ENCODE data around the gene SALL1. TPM values are rescaled to one million over a fixed set of nuclear protein-coding genes. Genes with fewer than 3 reads are reported as not detected.

SALL1 gene
- total RNA-seq, result not detected

GRCh38 chr16:51150888-51151320 lies at the start of gene SALL1:
SALL1 (minus strand) TSS chr16:51151270; CDS start chr16:51151241, 29 bp downstream.
- Mint-ChIP-seq H3K36me3 (ENCODE audit: insufficient read depth in 2 of 2) (peaks cover 4 to 6% of the 10 kb centered on the region in 2 donors), H3K9me3 (no peaks in the 10 kb centered on the region), H3K4me3 (peak within 1 kb of the TSS; percentile 20 to 46), H3K27me3 (ENCODE audit: low read depth) (peaks cover 52% of the 10 kb centered on the region), H3K27ac (no peak within 1 kb of the TSS), H3K4me1 (ENCODE audit: low read depth) (peaks cover 14% of the 10 kb centered on the region)
- DNase-seq, result no peak
- no peak for ATAC-seq (replicated peaks in 1 of 2)

GRCh38 chr16:51200793-51201192 lies 49.7 kb upstream of the SALL1 start:
- peaks cover 3 to 6% of the 10 kb centered on the region in 2 donors for H3K9me3 Mint-ChIP-seq
- H3K27me3 Mint-ChIP-seq (ENCODE audit: low read depth), result no peaks in the 10 kb centered on the region
- no peak overlapping the region for H3K4me3 Mint-ChIP-seq
- H3K4me1 Mint-ChIP-seq (ENCODE audit: low read depth), result no peaks in the 10 kb centered on the region
- DNase-seq (no peak), ATAC-seq (replicated peaks in 1 of 2) (no peak)
- no peak overlapping the region for H3K27ac Mint-ChIP-seq
- no peaks in the 10 kb centered on the region for H3K36me3 Mint-ChIP-seq (ENCODE audit: insufficient read depth in 2 of 2)

GRCh38 chr16:51197953-51198748 lies 47.1 kb upstream of the SALL1 start:
- peaks cover 2 to 3% of the 10 kb centered on the region in 2 donors for H3K9me3 Mint-ChIP-seq
- ATAC-seq (replicated peaks in 1 of 2), result no peak
- H3K4me1 Mint-ChIP-seq (ENCODE audit: low read depth), result no peaks in the 10 kb centered on the region
- H3K4me3 Mint-ChIP-seq, result no peak overlapping the region
- no peak for DNase-seq
- no peaks in the 10 kb centered on the region for H3K27me3 Mint-ChIP-seq (ENCODE audit: low read depth)
- no peaks in the 10 kb centered on the region for H3K36me3 Mint-ChIP-seq (ENCODE audit: insufficient read depth in 2 of 2)
- H3K27ac Mint-ChIP-seq, result no peak overlapping the region

GRCh38 chr16:51193879-51194278 lies 42.8 kb upstream of the SALL1 start:
- H3K4me3 Mint-ChIP-seq, result no peak overlapping the region
- no peaks in the 10 kb centered on the region for H3K4me1 Mint-ChIP-seq (ENCODE audit: low read depth)
- no peaks in the 10 kb centered on the region for H3K36me3 Mint-ChIP-seq (ENCODE audit: insufficient read depth in 2 of 2)
- H3K9me3 Mint-ChIP-seq, result peaks cover 0 to 2% of the 10 kb centered on the region in 2 donors
- H3K27ac Mint-ChIP-seq, result no peak overlapping the region
- ATAC-seq (replicated peaks in 1 of 2) (no peak), DNase-seq (no peak)
- H3K27me3 Mint-ChIP-seq (ENCODE audit: low read depth), result no peaks in the 10 kb centered on the region

GRCh38 chr16:51184702-51185433 lies 33.8 kb upstream of the SALL1 start:
- Mint-ChIP-seq H3K27me3 (ENCODE audit: low read depth) (no peaks in the 10 kb centered on the region), H3K36me3 (ENCODE audit: insufficient read depth in 2 of 2) (no peaks in the 10 kb centered on the region), H3K27ac (no peak overlapping the region), H3K4me1 (ENCODE audit: low read depth) (no peaks in the 10 kb centered on the region), H3K4me3 (no peak overlapping the region), H3K9me3 (no peaks in the 10 kb centered on the region)
- no peak for ATAC-seq (replicated peaks in 1 of 2)
- DNase-seq, result no peak

- no peak for ATAC-seq (replicated peaks in 1 of 2)
- no peak for DNase-seq
- no peaks in the 10 kb centered on the region for H3K36me3 Mint-ChIP-seq (ENCODE audit: insufficient read depth in 2 of 2)
- H3K4me1 Mint-ChIP-seq (ENCODE audit: low read depth), result no peaks in the 10 kb centered on the region
- H3K4me3 Mint-ChIP-seq, result no peak overlapping the region
- H3K9me3 Mint-ChIP-seq, result no peaks in the 10 kb centered on the region
- no peaks in the 10 kb centered on the region for H3K27me3 Mint-ChIP-seq (ENCODE audit: low read depth)
- no peak overlapping the region for H3K27ac Mint-ChIP-seq
Measured at GRCh38 chr16:51181503-51181811, 30.4 kb upstream of the SALL1 start.

- no peaks in the 10 kb centered on the region for H3K9me3 Mint-ChIP-seq
- no peaks in the 10 kb centered on the region for H3K4me1 Mint-ChIP-seq (ENCODE audit: low read depth)
- ATAC-seq (replicated peaks in 1 of 2), result no peak
Measured at GRCh38 chr16:51180719-51181502, 29.8 kb upstream of the SALL1 start.

GRCh38 chr16:51175081-51175480 lies 24.0 kb upstream of the SALL1 start:
- no peak overlapping the region for H3K4me3 Mint-ChIP-seq
- H3K4me1 Mint-ChIP-seq (ENCODE audit: low read depth), result no peaks in the 10 kb centered on the region
- ATAC-seq (replicated peaks in 1 of 2) (no peak), DNase-seq (no peak)
- no peaks in the 10 kb centered on the region for H3K36me3 Mint-ChIP-seq (ENCODE audit: insufficient read depth in 2 of 2)
- no peaks in the 10 kb centered on the region for H3K27me3 Mint-ChIP-seq (ENCODE audit: low read depth)
- peaks cover 0 to 4% of the 10 kb centered on the region in 2 donors for H3K9me3 Mint-ChIP-seq
- no peak overlapping the region for H3K27ac Mint-ChIP-seq

More at GRCh38 chr16:51180719-51181502, 29.8 kb upstream of the SALL1 start:
- H3K4me3 Mint-ChIP-seq, result no peak overlapping the region
- H3K27me3 Mint-ChIP-seq (ENCODE audit: low read depth), result no peaks in the 10 kb centered on the region
- no peak overlapping the region for H3K27ac Mint-ChIP-seq
- DNase-seq, result no peak
- H3K36me3 Mint-ChIP-seq (ENCODE audit: insufficient read depth in 2 of 2), result no peaks in the 10 kb centered on the region

GRCh38 chr16:51172368-51172767 lies 21.3 kb upstream of the SALL1 start:
- ATAC-seq (replicated peaks in 1 of 2) (no peak), DNase-seq (no peak)
- no peak overlapping the region for H3K27ac Mint-ChIP-seq
- no peak overlapping the region for H3K4me3 Mint-ChIP-seq
- no peaks in the 10 kb centered on the region for H3K27me3 Mint-ChIP-seq (ENCODE audit: low read depth)
- no peaks in the 10 kb centered on the region for H3K4me1 Mint-ChIP-seq (ENCODE audit: low read depth)
- H3K9me3 Mint-ChIP-seq, result peaks cover 0 to 4% of the 10 kb centered on the region in 2 donors
- H3K36me3 Mint-ChIP-seq (ENCODE audit: insufficient read depth in 2 of 2), result no peaks in the 10 kb centered on the region

- Mint-ChIP-seq H3K4me3 (no peak overlapping the region), H3K27me3 (ENCODE audit: low read depth) (no peaks in the 10 kb centered on the region), H3K36me3 (ENCODE audit: insufficient read depth in 2 of 2) (no peaks in the 10 kb centered on the region), H3K27ac (no peak overlapping the region), H3K9me3 (peaks cover 0 to 4% of the 10 kb centered on the region in 2 donors), H3K4me1 (ENCODE audit: low read depth) (no peaks in the 10 kb centered on the region)
- DNase-seq (no peak), ATAC-seq (replicated peaks in 1 of 2) (no peak)
Measured at GRCh38 chr16:51168755-51169154, 17.7 kb upstream of the SALL1 start.

- Mint-ChIP-seq H3K4me3 (no peak overlapping the region), H3K27ac (no peak overlapping the region), H3K27me3 (ENCODE audit: low read depth) (no peaks in the 10 kb centered on the region), H3K9me3 (peaks cover 0 to 4% of the 10 kb centered on the region in 2 donors), H3K36me3 (ENCODE audit: insufficient read depth in 2 of 2) (no peaks in the 10 kb centered on the region), H3K4me1 (ENCODE audit: low read depth) (no peaks in the 10 kb centered on the region)
- DNase-seq, result no peak
- ATAC-seq (replicated peaks in 1 of 2), result no peak
Measured at GRCh38 chr16:51167170-51167895, 16.3 kb upstream of the SALL1 start.

- H3K27me3 Mint-ChIP-seq (ENCODE audit: low read depth), result no peaks in the 10 kb centered on the region
- DNase-seq, result no peak
- H3K4me1 Mint-ChIP-seq (ENCODE audit: low read depth), result no peaks in the 10 kb centered on the region
- no peak overlapping the region for H3K27ac Mint-ChIP-seq
- H3K36me3 Mint-ChIP-seq (ENCODE audit: insufficient read depth in 2 of 2), result no peaks in the 10 kb centered on the region
- ATAC-seq (replicated peaks in 1 of 2), result no peak
- peaks cover 0 to 4% of the 10 kb centered on the region in 2 donors for H3K9me3 Mint-ChIP-seq
- no peak overlapping the region for H3K4me3 Mint-ChIP-seq
Measured at GRCh38 chr16:51166541-51166940, 15.5 kb upstream of the SALL1 start.
